GM08714 (cell line): ENCODE measurements around the gene SV2B.

Experiments
- H3K4me3 ChIP-seq: fragments of 200-500 bp; sonication (Bioruptor generic); 2 replicates; pipeline ENCODE4 v1.5.1; 2014; ENCODE audit warnings: mild to moderate bottlenecking, low read length, inconsistent platforms
- ZNF274 ChIP-seq: IDR thresholded peaks from 2 replicates; pipeline ENCODE4 v1.6.1; 2012; ENCODE audit warnings: mild to moderate bottlenecking, low read depth, low read length

SV2B gene

DNA sequence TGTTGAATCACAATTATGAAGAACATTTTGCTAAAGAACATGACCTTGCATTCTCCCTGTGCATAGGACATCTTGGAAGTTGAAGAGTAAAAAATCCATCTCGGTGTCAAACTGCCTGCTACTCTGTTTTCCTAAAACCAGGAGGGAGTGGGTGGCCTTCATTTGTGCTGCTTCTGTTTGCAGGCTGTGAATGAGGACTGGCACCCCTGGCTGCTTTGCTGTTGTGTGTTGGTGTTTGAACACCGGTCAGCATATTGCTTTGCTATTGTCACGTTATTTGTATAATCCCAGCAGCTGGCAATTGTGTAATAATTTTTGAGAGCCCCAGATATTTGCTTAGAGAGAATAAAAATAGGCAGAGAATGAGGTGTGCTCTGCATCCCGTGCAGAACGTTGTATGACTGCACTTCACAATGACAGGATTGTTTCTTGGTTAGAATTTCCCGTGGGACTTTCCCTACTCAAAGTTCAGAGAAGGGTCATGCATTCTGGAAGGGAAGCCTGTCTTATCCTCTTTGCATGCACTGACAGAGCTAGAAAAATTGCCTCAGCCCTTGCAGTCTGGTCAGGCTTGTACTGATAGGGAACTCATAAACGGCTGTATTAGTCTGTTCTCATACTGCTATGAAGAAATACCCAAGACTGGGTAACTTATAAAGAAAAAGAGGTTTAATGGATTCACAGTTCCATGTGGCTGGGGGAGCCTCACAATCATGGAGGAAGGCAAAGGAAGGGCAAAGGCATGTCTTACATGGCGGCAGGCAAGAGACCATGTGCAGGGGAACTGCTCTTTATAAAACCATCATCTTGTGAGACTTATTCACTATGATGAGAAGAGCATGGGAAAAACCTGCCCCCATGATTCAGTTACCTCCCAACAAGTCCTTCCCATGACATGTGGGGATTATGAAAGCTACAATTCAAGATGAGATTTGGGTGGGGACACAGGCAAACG, 16.3 kb downstream of the SV2B start:
- TF ChIP-seq ZNF274, result no peak
- no peak overlapping the region for H3K4me3 ChIP-seq

DNA sequence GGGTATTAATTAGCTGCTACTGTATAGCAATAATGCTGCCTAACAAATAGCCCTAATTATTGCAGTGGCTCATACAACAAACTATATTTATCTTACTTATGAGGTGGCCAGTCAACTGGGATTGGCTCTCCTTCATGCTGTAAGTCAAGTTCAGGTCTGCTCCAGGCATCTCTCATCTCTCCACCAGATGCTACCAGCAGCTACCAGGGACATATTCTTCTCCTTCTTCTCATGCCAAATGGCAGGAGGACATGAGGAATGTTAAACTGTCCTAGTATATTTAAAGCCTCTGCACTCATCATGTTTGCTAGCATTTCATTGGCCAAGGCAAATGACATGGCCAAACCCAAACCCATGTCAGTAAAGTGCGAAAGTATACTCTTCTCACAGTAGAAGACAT, 17.3 kb downstream of the SV2B start:
- H3K4me3 ChIP-seq, result no peak overlapping the region
- TF ChIP-seq ZNF274, result no peak

DNA sequence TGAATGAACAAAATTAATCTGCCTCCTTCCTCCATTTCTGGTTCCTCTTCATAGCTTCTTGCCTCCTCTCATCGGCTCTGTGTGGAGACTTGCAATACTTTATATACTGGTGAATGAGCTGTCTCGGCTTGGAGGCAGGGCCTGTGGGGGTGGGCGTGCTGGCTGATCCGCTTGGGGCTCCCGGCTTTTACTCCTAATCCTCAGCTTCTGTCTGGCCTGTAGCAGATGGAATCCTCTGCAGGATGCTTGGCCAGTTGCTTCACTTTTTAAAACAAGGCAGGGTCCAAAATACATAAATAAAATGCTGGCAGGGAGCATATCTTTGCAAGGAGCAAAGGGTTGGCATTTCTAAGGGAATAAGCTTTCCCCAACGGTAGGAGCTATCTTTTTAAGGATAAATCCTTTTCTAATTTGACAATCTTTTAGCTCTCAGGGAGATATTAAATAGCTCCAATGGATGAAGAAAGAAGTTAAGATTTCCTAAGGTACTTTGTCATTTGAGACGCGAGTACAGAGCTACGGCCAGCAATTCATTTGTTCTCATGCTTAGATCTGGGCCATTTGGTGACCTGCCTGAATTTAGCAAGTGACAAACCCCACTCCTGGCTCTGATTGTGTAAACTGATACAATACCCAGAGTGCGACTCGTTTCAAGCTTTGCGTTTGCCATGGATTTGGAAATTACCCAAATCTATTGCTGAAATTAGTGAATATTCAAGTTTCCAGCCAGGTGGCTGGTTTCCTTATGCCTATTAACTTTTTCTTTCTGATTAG, 18.9 kb downstream of the SV2B start:
- H3K4me3 ChIP-seq, result no peak overlapping the region
- TF ChIP-seq ZNF274, result no peak

DNA sequence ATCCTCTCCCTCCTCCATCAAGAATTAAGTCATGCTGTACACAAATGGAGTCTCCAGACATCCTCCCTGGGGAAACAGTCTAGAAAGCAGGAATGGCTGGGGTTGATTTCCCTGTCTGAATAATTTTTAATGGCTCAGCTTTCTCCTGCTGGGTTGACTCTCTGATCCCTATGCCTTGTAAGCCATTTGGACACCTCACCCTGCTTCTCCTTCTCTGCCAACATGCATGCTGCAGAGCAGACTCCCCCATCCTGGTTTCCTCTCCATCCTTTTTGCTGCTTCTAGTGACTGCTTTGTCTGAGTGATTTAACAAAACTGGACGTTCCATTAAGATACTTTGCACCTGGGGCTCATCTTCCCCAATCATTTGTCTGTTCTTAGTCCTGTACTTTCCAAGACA, 22.2 kb downstream of the SV2B start:
- no peak overlapping the region for H3K4me3 ChIP-seq
- TF ChIP-seq ZNF274, result no peak

DNA sequence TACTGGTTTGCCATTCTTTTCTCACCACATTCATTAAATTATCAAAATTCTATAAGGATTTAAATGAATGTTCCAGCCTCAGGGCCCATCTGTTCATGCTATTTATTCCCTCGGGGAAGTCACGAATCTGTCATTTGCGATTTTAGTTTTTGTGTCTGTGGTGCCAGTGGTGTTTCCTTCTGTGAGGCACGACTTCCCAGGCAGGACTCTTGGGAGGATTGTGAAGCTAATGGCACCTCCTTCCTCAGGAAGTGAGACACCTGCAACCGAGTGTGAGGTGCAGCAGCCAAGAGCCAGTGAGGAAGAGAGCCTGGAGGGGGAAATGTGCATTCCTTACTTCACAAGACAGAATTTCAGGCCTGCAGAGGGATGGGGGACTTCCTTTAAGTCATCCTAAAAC, 24.1 kb downstream of the SV2B start:
- no peak overlapping the region for H3K4me3 ChIP-seq
- TF ChIP-seq ZNF274, result no peak

DNA sequence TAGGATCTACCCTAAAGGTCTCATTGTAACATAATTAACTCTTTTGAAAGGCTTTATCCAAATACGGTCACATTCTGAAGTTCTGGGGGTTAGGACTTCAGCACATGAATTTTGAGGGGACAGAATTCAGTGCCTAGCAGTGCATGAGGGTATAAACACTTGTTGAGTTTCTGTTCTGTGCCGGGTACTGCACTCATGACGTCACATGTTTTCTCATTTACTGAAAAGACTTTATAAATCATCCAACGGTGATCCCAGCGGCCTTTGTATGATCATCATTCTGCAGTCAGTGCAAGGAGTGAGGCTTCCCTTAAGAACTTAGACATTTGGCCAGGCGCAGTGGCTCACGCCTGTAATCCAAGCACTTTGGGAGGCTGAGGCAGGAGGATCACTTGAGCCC, 25.1 kb downstream of the SV2B start:
- H3K4me3 ChIP-seq, result no peak overlapping the region
- TF ChIP-seq ZNF274, result no peak

DNA sequence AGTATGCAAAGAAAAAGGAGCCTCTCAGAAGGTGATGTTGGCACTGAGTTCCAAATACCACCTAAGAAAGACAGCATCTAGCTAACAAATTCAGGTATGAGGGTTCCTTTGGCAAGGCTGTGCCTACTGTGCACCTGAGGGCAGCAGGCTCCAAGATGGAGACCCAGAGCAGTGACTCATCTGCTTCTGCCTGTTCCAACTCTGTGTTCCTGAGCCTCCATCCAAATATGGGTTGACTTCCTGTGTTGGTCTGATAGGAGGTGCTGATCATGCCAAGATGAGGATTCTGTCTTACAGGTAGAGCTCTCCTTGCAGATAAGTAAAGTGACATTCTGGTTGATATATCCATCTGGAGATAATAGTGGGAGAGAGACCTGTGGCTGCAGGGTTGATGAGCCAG, 26.0 kb downstream of the SV2B start:
- no peak for TF ChIP-seq ZNF274
- H3K4me3 ChIP-seq, result no peak overlapping the region

DNA sequence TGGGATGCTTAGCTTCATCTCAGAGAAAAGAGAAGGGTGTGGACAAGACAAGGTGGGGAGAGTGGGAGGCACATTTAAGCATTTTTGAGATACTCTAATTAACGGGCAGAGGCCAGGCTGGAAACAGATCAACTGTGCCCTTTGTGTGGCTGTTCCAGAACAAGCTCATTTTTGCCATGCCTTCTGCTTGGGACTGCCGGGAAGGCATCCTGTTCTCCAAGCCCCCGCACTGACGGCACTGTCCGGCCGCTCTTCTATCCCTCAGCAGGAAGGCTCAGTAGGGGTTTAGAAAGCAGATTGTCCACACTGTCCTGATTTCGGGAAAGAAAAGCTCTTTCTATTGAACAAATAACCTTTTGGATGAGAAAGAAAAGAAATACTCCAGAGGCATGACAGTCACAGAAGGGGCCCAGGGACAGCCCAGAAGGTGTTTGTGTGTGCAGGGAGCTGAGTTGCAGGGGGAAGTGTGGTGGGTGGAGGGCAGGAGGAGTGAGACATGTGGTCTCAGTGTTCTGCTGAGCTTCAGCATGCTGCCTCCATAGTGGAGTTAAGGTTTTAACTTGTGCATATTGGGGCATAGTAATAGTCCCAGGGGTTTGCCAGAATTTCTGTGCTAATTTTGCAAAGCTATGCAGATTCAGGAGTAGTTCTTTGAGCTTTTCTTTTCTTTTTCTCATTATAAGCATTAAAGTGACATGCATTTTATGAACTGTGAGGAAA, 27.3 kb downstream of the SV2B start:
- no peak for TF ChIP-seq ZNF274

DNA sequence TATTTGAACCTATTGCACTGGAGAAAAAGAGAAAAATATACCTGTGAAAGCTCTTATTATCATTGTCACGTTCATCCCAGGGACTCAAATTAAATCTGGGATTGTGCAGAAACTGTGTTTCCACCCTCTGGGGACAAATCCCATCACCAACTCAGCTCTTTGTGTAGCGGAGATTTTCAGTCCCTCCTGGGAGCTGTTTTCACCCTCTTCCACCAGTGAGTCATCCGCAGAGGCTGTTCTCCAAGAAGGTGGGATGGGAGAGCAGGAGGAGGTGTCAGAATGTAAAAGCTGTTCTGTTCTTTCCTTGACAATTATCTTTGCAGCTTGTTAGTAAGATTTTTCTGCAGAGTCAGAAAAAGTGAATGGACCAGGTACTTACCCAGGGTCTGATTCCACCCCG, 28.0 kb downstream of the SV2B start:
- TF ChIP-seq ZNF274, result no peak
- H3K4me3 ChIP-seq, result no peak overlapping the region

More for the DNA sequence above, 27.3 kb downstream of the SV2B start:
- no peak overlapping the region for H3K4me3 ChIP-seq

DNA sequence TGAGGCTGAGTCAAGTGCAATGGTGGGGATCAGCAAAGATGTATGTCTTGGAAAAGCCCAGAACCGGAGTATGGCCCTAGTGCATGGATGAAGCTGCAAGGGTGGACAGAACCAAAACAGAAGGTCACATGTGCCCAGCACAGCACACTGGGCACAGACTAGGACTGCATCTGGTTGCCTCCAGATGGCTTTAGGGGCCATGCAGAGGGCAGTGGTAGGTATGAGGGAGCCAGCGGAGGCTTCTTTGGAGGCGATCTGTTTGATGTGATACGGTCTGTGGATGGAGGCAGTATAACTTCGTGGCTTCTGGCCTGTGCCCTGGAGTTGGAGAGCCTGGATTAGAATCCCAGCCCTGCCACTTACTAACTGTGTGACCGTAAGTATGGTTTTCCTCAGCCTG, 29.4 kb downstream of the SV2B start:
- no peak for TF ChIP-seq ZNF274
- no peak overlapping the region for H3K4me3 ChIP-seq

DNA sequence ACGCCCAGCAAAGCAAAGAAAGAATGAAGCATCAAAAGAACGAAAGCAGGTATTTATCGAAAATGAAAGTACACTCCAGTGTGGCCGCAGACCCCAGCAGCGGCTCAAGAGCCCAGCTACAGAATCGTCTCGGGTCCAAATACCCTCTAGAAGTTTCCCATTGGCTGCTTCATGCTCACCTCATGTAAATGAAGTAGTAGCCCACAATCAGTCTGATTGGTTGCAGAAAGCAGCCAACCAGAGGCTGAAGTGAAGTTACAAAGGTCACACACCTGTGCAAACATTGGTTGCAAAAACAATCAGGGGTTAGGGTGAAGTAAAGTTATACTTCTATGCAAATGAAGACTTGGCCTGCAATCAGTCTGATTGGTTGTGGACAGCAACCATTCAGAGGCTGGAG, 32.0 kb downstream of the SV2B start:
- TF ChIP-seq ZNF274, result no peak

DNA sequence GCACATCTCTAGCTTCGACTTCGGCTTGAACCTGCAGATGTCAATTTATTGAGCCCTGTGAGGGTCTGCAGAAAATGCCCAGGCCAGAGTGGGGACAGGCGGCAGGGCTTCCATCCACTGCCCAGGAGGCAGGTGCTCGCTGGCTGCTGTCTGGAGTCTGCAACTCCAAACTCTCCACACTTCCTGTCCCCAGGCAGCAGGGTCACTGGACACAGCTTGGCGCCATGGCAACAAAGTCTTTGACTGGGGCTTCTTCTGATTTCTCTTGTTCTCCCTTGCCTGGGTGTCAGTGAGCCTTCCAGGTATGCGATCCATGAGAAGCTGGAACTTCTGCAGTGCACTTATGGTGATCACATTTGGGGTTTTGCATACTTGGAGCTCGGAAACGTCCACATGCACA, 33.5 kb downstream of the SV2B start:
- no peak overlapping the region for H3K4me3 ChIP-seq
- TF ChIP-seq ZNF274, result no peak

More for the DNA sequence above, 32.0 kb downstream of the SV2B start:
- no peak overlapping the region for H3K4me3 ChIP-seq

DNA sequence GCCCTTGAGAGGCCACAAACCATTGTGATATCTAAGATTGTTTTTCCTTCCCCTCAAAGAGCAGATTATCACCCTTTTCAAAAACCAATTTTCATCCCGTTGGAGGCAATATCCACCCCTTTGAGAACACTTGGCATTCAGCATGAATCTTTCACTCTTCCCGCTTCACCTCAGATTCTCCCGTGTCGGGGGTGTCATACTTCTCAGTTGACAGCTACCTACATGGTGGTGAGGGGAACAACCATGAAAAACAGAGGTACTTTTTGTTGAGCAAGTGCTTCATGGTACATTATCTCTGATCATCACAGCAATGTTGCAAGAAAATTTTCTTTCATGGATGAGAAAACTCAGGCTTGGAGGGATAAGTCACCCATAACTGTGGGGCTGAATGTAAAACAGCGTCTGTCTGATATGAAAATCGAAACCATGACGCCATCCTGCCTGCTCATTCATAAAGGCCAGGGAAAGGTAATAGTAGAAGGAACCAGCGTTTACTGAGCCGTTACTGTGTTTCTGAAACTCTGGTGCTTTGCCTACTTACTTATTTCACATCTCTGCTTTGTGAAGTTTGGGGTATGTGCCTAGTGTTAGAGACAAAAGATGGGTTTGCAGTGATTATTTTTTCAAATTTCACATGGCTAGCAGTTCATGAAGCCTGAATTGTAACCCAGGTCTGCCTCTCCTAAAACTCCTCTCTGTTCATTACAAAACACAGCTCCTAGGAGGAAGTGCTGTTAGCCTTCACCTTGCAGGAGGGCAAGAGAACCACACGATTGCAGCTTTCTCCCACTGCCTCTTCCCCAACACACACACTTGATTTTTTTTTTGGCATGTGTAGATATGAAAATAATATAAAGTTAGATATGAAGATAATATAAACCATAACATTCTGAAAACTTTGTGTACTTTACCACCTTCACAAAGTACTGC, 35.4 kb downstream of the SV2B start:
- TF ChIP-seq ZNF274, result no peak
- H3K4me3 ChIP-seq, result no peak overlapping the region

DNA sequence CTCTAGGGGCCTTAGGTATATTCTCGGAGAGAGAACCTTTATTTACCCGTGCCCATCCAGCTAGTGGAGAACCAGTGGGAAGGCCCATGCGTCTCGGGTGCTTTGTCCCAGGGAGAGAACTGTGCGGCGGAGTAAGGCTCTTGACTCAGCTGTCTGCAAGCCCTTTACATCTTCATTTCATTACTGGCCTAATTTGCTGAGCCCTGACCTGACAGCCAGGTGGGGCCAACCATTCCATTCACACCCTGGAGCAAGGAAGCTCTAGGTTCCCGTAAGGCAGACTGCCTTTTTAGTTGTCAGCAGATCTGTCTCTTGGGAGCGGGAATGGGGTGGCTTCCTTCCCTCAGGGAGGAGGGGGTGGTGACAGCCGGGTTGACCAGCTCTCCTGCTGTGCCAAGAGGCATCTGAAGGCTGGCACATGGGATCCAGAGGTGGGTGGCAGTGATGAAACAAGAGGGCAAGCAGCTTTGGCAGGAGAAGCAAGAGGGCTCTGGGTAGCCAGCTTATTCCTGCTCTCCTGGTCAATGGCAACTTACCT, 36.4 kb downstream of the SV2B start:
- H3K4me3 ChIP-seq, result no peak overlapping the region
- TF ChIP-seq ZNF274, result no peak
